HG03342 (cell line): ENCODE results near the gene MFSD12.

Source experiments
- ATAC-seq: cut with Tn5 transposase; IDR thresholded peaks from one replicate; pipeline ENCODE4 v1.9.1; 2021; ENCODE audit warnings: mild to moderate bottlenecking, moderate library complexity; ENCODE audit not compliant: unreplicated experiment

The MFSD12 gene

DNA sequence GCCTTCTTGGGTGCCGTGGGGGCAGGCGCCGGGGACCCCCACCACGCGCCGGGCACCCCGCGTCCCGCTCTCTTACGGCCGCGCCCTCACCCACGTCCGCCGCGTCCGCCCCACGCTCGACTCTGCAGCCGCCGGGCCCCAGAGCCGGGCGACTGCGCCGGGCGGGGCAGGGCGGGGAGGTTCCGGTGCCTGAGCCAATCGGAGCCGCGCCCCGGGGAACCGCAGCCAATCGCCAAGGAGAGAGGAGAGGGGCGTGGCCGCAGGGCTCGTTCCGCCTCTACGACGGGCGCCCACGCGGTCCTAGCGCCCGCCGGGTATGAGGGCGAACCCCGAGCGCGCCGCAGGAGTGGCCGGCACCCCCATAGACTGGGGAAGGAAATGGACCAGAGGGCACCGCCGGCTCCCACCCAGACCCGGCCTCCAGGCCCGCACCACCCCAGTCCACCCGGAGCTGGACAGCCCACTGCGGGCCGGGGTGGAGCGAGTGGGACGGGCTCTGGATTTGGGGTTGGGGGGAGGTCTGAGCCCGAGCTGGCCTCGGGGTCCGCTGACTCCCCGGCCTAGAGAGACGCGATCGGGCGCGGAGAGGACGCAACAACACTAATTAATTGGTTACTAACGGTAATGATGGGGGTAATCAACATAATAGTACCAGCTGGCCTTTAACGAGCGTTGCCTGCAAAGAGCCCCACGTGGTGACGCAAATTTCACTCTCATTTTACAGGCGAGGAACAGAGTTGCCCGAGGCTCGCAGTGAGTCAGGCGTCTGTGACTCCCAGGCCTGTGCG, at the start of gene MFSD12:
Gene MFSD12 (minus strand): TSS at position 126 of the 788 bp plus-strand sequence. CDS start 183 bp downstream, outside the sequence.
- ATAC-seq: peak; percentile 71

DNA sequence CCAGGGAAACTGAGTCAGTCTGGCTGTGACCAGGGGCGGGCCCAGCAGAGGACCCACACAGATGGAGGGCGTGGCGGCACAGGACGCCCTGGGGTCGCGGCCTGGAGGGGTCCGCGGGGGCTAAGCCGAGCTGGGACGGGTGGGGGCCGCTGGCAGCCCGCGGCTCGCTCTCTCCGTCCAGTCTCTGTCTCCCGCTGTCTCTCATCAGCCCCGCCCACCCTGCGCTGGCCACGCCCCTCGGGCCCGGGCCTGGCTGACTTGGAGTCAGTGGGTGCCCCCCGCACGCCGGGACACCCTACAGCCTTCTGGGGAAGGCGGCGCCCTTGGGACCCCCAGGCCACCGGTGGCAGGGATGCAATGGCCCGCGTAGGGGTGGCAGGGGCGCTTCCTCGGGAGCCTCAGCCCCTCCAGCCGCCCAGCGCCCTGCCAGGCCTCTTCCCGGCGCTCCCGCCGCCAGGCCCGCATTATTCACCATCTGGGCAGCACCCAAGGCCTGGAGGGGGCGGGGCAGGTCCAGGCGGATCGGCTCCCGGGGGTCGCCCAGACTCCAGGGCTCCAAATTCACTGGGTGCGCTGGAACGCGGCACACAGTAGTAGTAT, 49.4 kb upstream of the MFSD12 start, which contains the start of gene TBXA2R:
Gene TBXA2R (minus strand): TSS at position 186 of the 600 bp plus-strand sequence. CDS start 6,241 bp downstream, outside the sequence.
- ATAC-seq: no peak

DNA sequence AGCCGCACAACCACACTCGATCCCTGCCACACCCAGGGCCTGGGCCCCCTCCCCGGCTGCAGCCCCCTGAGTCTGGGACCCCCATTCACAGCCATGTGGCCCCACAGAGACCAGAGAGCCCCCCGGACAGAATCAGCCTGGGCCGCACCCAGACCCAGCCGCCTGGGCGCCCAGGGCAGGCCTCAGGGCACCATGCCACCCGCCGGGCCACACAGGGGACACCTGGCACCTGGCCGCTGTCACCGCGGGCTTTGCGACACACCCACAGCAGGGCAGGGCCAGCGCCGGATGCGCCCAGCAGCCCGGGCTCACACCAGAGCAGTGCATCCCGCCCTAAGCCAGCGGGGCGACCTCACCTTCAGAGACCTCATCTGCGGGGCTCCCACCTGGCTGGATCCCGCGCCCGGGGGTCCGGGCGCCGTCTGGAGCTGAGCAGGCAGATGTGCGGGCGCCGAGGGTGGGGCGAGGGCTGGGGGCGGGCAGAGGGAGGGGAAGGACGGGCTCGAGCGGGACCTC, 48.8 kb upstream of the MFSD12 start:
- no peak for ATAC-seq

DNA sequence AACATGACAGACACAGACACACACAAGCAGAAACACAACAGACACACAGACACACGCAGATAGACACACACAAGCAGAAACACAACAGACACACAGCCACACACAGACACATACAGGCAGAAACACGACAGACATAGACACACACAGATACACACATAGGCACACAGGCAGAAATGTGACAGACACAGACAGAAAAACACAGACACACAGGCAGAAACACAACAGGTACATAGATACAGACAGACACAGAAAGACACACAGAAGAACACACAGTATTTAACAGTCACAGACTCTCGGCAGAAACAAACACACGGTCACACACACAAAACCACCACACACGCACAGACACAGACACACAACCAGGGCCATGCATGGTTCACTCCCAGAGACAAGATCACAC, 48.4 kb upstream of the MFSD12 start:
- no peak for ATAC-seq

DNA sequence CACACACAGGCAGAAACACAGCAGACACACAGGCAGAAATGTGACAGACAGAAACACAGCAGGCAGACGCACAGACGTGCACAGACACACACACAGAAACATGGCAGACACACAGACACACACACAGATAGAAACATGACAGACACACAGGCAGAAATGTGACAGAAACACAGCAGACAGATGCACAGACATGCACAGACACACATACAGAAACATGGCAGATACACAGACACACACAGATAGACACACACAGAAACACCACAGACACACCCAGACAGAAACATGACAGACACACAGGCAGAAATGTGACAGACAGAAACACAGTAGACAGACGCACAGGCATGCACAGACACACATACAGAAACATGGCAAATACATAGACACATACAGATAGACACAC, 48.0 kb upstream of the MFSD12 start:
- ATAC-seq: no peak

DNA sequence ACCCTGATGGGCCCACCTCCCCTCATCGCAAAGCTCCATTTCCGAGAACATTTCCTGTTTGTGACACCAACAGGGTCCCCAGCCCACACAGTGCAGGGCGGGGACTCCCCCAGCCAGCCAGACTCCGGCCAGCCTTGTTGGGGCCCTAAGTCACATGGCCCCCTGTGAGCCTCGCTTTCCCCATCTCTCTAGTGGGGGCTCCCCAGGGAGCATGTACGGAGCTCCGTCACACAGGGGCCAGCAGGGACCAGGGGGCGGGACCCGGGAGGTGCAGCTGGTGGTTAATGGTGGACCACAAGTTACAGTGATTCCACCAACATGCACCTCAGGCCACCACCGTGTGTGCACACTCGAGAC, 47.6 kb upstream of the MFSD12 start:
- ATAC-seq: no peak

DNA sequence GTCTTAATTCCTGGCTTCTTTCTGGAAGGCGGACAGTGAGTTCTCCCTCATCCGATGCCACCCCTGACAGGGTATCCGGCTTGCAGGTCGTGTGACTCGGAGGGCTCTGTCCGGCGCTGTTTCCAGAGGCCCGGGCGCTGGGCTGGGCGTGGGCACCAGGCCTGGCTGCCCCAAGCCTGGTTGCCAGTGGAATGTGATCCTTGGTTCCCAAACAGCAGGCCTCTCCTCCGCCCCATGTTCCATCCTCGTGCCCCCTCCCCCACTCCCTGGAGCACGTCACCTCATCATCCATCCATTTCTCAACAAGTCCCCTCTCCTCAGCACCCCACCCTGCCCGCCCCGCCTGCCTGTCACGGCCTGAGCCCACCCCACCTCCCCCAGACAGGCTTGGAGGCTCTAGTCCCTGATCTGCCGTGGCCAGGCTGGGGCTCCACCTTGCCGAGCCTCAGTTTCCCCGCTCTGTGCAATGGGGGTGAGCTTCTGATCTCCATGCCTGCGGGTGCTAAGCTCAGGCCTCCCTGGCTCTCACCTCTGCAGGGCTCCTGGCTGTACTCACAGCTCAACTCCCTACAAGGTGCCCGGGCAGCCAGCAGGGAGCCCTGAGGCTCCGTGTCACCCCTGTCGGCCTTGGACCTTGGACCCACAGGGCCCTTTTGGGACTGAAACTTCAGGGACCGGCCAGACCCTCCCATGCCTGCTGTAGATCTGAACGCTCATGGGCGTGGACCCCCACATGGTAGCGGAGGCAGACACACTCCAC, 47.0 kb upstream of the MFSD12 start:
- no peak for ATAC-seq

DNA sequence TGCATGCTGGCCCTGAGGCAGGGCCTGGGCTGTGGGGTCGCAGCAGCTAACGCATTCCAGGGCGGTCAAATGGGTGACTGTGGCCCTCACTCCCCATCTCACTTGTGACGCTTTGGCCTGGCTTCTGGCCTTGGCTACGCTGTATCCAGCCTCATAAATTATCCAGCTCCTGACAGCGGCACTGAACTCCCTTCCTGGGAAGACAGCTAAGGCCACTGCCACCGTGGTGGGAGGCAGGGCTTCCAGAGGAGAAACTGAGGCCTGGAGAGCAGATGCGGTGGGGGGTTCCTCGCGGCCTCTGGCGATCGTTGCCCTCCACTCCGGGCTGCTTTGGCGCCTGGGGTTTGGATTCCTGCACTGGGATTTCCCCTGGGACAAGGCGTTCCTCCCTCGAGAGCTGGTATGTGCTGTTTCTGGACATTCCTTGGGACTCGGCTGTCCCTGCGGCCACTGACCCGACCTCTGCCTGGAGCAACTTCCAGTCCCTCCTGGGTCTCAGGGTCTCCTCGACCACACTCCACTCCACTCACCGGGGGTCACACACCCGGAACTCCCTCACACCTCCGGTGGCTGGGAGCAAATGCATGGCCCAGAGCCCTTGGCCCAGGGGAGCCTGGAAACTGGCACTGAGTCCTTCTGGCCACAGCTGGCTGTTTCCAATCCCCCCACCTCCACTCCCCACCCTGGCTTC, 45.9 kb upstream of the MFSD12 start:
- ATAC-seq: no peak

DNA sequence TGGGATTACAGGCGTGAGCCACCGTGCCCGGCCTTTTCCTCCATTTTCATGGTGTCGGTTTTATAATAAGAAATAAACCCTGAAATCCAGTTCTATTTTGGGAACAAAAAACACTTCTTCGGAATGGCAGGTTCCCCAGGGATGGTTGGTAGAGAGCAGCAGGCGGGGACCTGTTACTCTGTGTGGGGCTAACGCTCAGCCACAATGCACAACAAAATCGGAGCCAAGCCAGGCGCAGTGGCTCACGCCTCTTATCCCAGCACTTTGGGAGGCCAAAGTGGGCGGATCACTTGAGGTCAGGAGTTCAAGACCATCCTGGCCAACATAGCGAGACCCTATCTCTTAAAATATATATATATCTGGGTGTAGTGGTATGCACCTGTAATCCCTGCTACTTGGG, 43.6 kb upstream of the MFSD12 start:
- ATAC-seq: no peak

DNA sequence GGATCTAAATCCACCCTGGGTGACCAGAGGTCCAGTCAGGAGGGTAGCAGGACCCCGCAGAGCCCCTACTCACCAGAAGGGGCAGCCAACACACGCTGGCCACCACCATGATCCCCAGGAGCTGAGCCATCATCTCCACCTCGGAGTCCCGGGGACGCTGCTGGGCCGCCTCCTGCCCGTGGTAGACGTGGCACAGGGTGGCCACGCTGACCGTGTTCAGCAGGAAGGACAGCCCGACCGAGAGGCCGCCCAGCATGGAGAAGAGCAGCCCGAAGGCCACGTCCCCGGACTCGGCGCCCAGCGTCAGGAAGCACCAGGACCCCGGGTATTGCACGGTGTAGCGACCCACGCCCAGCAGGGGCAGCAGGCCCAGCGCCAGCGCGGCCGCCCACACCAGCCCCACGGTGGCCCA, 42.4 kb upstream of the MFSD12 start:
- ATAC-seq: no peak

DNA sequence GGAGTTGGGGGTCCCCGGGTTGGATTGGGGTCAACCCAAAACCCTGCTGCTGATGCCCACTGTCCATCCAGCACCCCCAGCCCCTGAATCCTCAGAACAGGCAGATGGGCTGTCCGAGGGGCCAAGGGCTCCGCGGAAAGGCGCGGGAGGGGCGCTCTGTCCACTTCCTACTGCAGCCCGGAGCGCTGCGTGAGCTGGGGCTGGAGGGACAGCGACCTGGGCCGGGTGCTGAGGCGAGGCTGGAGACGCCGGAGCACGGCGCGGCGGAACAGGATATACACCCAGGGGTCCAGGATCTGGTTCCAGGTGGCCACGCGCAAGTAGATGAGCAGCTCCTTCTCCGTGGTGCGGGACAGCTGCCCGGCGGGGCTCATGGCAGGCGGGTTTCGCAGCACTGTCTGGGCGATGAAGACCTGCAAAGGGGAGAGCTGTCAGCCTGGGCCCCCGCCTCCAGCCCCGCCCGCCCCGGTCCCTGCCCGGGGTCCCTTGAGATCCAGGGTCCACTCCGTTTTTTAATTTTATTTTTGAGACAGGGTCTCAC, 38.2 kb upstream of the MFSD12 start:
- no peak for ATAC-seq

DNA sequence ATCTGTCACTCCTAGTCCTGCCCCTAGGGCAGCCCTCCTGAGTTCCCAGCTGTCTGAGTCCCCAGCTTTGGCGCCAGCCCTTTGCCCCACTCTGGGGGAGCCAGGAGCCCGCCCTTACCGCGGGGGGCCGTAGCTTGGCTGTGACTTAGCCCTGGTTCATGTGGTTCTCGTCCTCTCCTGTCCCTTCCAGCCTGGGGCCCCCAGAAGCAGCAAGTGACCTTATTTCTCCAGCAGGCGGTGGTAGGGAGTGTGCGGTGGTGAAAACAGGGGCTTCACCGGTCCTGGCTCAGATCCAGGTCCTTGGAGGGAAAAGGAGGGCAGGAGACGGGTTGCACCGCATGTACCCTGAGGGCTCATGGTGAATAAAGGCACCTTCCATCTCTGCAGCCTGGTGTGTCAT, 35.8 kb upstream of the MFSD12 start:
- no peak for ATAC-seq

DNA sequence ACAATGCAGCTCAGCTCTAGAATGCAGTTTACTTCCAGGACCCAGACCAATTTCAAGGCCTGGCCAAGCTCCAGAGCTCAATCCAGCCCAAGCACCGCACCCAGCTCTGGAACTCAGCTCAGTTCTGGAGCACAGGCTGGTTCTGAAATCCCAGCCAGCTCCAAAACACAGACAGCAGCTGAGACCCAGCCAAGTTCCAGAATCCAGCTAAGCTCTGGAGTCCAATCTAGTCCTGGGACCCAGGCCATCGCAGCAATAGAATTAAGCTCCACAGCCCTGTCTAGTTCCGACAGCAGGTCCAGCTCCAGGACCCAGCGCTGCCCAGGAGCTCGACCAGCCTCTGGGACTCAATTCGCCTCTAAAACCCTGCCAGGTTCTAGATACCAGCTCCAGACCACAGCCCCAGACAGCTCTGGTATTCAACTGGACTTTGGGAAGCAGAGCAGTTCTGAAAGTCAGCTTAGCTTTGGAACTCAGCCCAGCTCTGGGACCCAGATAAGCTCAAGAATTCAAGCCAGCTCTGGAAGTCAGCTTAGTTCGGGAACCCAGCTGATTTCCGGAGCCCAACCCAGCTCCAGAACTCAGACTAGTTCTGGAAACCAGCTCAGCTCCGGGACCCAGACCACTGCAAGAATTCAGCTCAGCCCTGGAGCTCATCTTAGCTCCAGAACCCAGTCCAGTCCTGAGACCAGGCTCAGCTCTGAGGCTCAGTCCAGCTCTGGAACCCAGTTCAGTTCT, 34.7 kb upstream of the MFSD12 start:
- no peak for ATAC-seq

DNA sequence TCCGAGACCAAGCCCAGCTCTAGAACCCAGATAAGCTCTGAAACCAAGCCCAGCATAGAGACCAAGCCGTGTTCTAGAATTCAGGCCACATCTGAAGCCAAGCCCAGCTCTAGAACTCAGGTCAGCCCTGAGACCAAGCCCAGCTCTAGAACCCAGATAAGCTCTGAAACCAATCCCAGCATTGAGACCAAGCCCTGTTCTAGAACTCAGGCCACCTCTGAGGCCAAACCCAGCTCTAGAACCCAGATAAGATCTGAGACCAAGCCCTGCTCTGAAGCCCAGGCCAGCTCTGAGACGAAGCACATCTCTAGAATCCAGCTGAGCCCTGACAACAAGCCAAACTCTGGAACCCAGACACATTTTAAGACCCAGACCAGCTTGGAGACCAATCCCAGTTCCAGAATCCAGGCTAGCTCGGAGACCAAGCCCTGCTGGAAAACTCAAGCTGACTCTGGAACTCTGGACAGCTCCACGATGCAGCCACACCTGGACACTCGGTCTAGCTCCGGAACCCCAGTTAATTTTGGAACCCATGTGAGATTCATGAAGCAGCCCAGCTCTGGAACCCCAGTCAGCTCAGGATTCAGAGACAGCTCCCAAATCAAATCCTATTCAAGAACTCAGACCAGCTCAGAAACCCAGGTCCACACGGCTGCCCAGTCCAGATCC, 33.7 kb upstream of the MFSD12 start:
- ATAC-seq: no peak

DNA sequence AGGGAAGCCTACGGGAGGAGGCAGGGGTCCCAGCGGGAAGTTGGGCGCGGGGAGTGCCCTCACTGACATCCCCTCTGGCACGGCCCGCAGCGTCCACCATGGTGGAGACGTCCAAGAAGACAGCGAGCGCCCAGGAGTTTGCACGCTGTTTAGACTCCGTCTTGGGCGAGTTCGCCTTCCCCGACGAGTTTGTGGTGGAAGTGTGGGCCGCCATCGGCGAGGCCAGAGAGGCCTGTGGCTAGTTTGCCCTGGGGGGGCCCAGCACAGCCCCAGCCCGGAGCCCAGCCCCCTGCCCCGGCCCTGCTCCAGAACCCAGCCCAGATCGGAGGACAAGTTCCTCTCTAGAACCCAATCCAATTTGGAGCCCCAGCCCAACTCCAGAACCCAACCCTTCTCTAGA, 32.6 kb upstream of the MFSD12 start:
- no peak for ATAC-seq

DNA sequence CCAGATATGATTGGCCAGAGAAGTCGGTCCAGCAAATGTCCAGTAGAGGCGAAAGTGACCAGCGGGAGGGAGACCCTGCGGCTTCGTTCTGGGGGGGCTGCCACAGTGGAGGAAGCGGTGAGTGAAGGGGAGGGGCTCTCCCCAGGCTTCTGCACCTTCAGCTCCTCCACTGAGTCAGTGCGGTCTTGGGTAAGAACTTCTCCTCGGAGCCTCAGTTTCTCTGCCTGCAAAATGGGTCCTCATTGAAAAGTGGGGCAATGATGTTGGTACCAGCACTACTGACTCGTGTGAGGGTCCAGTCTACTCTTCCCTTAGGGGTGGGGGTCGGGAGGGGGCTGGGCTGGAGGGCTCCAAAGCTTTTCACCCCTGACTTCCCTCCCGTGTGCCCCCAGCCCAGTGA, 32.1 kb upstream of the MFSD12 start:
- ATAC-seq: no peak

DNA sequence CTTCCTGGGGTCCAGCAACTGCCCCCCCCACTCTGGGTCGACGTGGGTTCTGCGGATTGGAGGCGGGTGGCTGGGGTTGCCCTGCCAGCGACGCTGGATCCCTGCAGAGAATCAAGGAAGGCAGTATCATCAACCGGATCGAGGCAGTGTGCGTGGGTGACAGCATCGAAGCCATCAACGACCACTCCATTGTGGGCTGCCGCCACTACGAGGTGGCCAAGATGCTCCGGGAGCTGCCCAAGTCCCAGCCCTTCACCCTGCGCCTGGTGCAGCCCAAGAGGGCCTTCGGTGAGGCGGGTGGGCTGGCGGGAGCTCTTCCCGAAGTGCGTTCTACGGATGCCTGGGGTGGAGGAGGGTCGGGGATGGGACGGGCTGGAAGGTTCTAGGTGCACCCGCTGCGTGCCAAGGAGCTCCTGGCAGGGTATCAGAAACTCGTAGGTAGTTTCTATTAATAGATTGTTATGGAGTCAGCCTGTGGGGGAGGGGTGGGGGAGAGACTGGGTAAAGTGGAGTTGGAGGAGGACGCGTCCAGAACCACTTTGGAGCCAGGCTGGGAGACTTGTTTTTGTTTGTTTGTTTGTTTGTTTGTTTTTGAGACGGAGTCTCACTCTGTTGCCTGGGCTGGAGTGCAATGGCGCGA, 29.4 kb upstream of the MFSD12 start:
- ATAC-seq: no peak

DNA sequence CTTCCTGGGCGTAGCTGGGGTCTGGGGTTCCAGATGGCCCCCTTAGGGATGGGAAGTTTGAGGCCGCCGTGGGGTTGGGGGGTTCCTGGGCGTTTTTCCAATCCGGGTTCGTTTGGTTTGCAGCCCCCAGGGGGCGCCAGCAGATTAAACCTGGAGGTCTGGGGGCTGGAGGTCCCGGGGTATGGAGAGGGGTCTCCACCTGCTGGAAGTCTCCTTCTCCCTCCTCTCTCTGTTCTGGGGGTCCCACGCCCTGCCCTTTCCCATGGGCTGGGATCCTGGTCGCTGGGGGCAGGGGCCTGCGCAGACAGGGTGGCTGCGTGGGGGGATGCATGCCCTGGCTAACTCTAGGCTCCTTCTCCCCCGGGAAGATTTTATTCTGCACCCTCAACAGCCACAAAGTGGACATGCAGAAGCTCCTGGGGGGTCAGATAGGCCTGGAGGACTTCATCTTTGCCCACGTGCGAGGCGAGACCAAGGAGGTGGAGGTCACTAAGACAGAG, 28.8 kb upstream of the MFSD12 start:
- ATAC-seq: no peak
